WTC11 (cell line): ENCODE data around the gene KIAA0930. TPM values are rescaled to one million over a fixed set of nuclear protein-coding genes. Genes with fewer than 3 reads are reported as not detected.

Source experiments
- ATAC-seq: fragments of 200-7000 bp; cut with Tn5 transposase; 2 replicates; pipeline ENCODE4 v1.10.0; 2021; ENCODE audit warnings: mild to moderate bottlenecking, moderate library complexity
- CTCF ChIA-PET: fragments of 300-600 bp; sonication (Branson Sonifier 250); formaldehyde crosslinking; loops from one replicate; lab custom pipeline; 2021; ENCODE audit warnings: antibody characterized with exemption; lab: Charles Lee
- POLR2A ChIA-PET: fragments of 350-600 bp; sonication (Branson Sonifier 250); formaldehyde crosslinking; loops from one replicate; lab custom pipeline; 2021; ENCODE audit warnings: antibody characterized with exemption; lab: Charles Lee
- DNase-seq: peaks from one replicate; pipeline ENCODE4 v3.0.0; 2021; ENCODE audit warnings: low spot score
- H3K27ac Mint-ChIP-seq: 2 replicates; pipeline ENCODE4 v1.8.0; 2021; ENCODE audit warnings: mixed read lengths
- H3K27me3 Mint-ChIP-seq: 2 replicates; pipeline ENCODE4 v1.8.0; 2021; ENCODE audit warnings: low read depth, mild to moderate bottlenecking, moderate library complexity, mixed read lengths
- H3K36me3 Mint-ChIP-seq: 2 replicates; pipeline ENCODE4 v1.8.0; 2021; ENCODE audit warnings: mixed read lengths
- H3K4me1 Mint-ChIP-seq: 2 replicates; pipeline ENCODE4 v1.8.0; 2022; ENCODE audit warnings: mixed read lengths
- H3K4me3 Mint-ChIP-seq: 2 replicates; pipeline ENCODE4 v1.8.0; 2021; ENCODE audit warnings: mild to moderate bottlenecking, moderate library complexity, mixed read lengths
- H3K9me3 Mint-ChIP-seq: 2 replicates; pipeline ENCODE4 v1.8.0; 2021; ENCODE audit warnings: mixed read lengths
- ATF1 ChIP-seq: sonication (generic); formaldehyde crosslinking; IDR thresholded peaks from 2 replicates; pipeline ENCODE4 v1.8.1; 2023; ENCODE audit warnings: mild to moderate bottlenecking, moderate library complexity, missing genetic modification reagents
- CREB1 ChIP-seq: sonication (generic); formaldehyde crosslinking; IDR thresholded peaks from 2 replicates; pipeline ENCODE4 v1.8.0; 2023; ENCODE audit warnings: mild to moderate bottlenecking, missing genetic modification reagents
- ERG ChIP-seq: fragments of 250-450 bp; sonication (Bioruptor Pico); IDR thresholded peaks from 2 replicates; pipeline ENCODE4 v1.8.0; 2021; ENCODE audit warnings: mild to moderate bottlenecking
- GTF2I ChIP-seq: fragments of 250-450 bp; sonication (Bioruptor Pico); conservative IDR thresholded peaks from 2 replicates; pipeline ENCODE4 v1.4.0; 2021; ENCODE audit warnings: mild to moderate bottlenecking
- JUN ChIP-seq: sonication (generic); formaldehyde crosslinking; IDR thresholded peaks from 2 replicates; pipeline ENCODE4 v1.8.0; 2023; ENCODE audit warnings: mild to moderate bottlenecking, missing genetic modification reagents
- KAT7 ChIP-seq: sonication (generic); formaldehyde crosslinking; IDR thresholded peaks from 2 replicates; pipeline ENCODE4 v1.8.1; 2023; ENCODE audit warnings: missing genetic modification reagents, mild to moderate bottlenecking, borderline replicate concordance
- NR3C1 ChIP-seq: sonication (generic); formaldehyde crosslinking; conservative IDR thresholded peaks from 2 replicates; pipeline ENCODE4 v1.8.1; 2023; ENCODE audit warnings: low read depth, mild to moderate bottlenecking, missing genetic modification reagents
- OVOL2 ChIP-seq: fragments of 250-450 bp; sonication (Bioruptor Pico); IDR thresholded peaks from 2 replicates; pipeline ENCODE4 v1.9.0; 2021; ENCODE audit warnings: mild to moderate bottlenecking, borderline replicate concordance
- ZBTB43 ChIP-seq: sonication (generic); formaldehyde crosslinking; IDR thresholded peaks from 2 replicates; pipeline ENCODE4 v1.8.1; 2023; ENCODE audit warnings: mild to moderate bottlenecking, missing genetic modification reagents
- total RNA-seq: library from RNA; stranded (reverse); gene quantifications from 3 replicates; pipeline ENCODE4 v1.2.3, GENCODE V29; 2021
- TF ChIP-seq, protein P1 (sequence below): sonication (generic); formaldehyde crosslinking; conservative IDR thresholded peaks from 2 replicates; pipeline ENCODE4 v1.8.1; 2023; ENCODE audit warnings: mild to moderate bottlenecking, low read depth, missing genetic modification reagents, moderate library complexity
- TF ChIP-seq, protein P2 (sequence below): fragments of 250-450 bp; sonication (Bioruptor Pico); IDR thresholded peaks from 2 replicates; pipeline ENCODE4 v1.9.0; 2021; ENCODE audit warnings: mild to moderate bottlenecking

KIAA0930 gene
- total RNA-seq, 1 experiment from 2014 or later: 62.1 TPM

DNA sequence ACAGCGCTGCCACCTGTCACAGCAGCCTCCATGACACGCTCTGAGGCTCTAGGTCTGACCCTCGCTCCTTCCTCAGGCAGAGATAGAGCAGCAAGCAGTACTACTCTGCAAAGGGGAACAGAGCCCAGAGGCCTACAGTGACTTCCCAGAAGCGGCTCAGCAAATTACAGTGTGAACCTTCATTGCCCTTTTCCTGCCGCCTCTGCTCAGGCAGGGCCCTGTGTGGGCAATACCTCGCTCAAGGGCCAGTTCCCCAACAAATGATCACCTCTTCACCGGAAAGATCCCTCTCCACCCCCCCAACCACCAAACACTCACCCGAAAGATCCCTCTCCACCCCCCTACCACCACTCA, 12.3 kb downstream of the KIAA0930 start:
- TF ChIP-seq KAT7 (no peak), JUN (no peak), ATF1 (CRISPR knock-in tag) (no peak), GTF2I (CRISPR knock-in tag) (no peak)
- TF ChIP-seq, protein P1, sequence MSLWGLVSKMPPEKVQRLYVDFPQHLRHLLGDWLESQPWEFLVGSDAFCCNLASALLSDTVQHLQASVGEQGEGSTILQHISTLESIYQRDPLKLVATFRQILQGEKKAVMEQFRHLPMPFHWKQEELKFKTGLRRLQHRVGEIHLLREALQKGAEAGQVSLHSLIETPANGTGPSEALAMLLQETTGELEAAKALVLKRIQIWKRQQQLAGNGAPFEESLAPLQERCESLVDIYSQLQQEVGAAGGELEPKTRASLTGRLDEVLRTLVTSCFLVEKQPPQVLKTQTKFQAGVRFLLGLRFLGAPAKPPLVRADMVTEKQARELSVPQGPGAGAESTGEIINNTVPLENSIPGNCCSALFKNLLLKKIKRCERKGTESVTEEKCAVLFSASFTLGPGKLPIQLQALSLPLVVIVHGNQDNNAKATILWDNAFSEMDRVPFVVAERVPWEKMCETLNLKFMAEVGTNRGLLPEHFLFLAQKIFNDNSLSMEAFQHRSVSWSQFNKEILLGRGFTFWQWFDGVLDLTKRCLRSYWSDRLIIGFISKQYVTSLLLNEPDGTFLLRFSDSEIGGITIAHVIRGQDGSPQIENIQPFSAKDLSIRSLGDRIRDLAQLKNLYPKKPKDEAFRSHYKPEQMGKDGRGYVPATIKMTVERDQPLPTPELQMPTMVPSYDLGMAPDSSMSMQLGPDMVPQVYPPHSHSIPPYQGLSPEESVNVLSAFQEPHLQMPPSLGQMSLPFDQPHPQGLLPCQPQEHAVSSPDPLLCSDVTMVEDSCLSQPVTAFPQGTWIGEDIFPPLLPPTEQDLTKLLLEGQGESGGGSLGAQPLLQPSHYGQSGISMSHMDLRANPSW (CRISPR knock-in tag): no peak
- ChIA-PET CTCF (no interaction called here), POLR2A (no interaction called here)
- H3K4me1 Mint-ChIP-seq: peaks cover 29% of the 10 kb centered on the region
- DNase-seq (no peak), ATAC-seq (no peak)
- no peaks in the 10 kb centered on the region for H3K27me3 Mint-ChIP-seq
- no peak overlapping the region for H3K4me3 Mint-ChIP-seq
- H3K9me3 Mint-ChIP-seq: no peaks in the 10 kb centered on the region
- no peaks in the 10 kb centered on the region for H3K36me3 Mint-ChIP-seq
- H3K27ac Mint-ChIP-seq: no peak overlapping the region

- Mint-ChIP-seq H3K27ac (no peak overlapping the region), H3K36me3 (no peaks in the 10 kb centered on the region), H3K4me1 (peaks cover 29% of the 10 kb centered on the region), H3K4me3 (no peak overlapping the region)
- POLR2A ChIA-PET: no interaction called here
- no peak; the same call in 1 of the 2 replicates for ATAC-seq
- TF ChIP-seq GTF2I (CRISPR knock-in tag) (no peak), ZBTB43 (no peak)
- TF ChIP-seq, all 79 proteins: peak for 0
- H3K27me3 Mint-ChIP-seq: no peaks in the 10 kb centered on the region
- DNase-seq: no peak
- H3K9me3 Mint-ChIP-seq: no peaks in the 10 kb centered on the region
- CTCF ChIA-PET: interaction anchor here (1.0 to 1.4 kb wide), 2 partner anchors 18 to 19 kb away, joined by 4 read pairs; no protein-coding TSS in a partner anchor
Observed at GRCh38 chr22:45227645-45228400, 12.9 kb downstream of the KIAA0930 start.

DNA sequence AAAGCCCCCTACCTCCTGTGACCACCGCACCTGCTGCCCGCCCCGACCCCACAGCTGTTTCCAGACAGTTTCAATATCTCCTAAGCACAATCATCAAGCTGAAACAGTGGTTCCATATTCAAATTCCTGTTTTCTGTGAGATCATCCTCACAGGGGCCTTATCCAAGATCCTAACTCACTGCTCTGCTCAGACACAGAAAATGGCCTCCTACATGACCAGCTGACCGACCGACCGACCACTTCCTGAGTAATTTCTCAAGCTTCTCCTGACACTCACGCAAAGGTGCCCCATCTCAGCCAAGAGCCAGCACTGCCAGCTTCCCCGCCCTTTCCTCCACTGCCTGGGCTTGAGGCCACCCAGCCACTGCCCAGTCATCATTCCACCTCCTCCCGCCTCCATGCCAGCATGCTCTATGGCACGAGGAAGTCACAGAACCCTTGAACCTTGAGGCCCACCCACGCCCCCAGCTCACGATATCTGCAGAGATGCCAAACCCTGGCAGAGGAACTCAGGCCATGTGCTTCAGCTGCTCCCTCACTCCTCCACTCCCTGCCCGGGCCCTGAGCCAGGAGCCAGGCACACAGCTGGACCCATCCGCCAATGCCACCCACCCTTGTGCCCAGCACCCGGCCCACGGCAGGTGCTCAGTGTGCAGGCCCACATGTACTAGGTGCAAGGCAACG, 14.0 kb downstream of the KIAA0930 start:
- ChIA-PET CTCF (interaction anchor here (1.0 to 1.4 kb wide), 2 partner anchors 17 to 34 kb away, joined by 3 to 4 read pairs; no protein-coding TSS in a partner anchor), POLR2A (no interaction called here)
- TF ChIP-seq CREB1 (CRISPR knock-in tag) (no peak), ATF1 (CRISPR knock-in tag) (no peak), ERG (CRISPR knock-in tag) (no peak), NR3C1 (no peak), OVOL2 (CRISPR knock-in tag) (no peak)
- TF ChIP-seq, protein P2, sequence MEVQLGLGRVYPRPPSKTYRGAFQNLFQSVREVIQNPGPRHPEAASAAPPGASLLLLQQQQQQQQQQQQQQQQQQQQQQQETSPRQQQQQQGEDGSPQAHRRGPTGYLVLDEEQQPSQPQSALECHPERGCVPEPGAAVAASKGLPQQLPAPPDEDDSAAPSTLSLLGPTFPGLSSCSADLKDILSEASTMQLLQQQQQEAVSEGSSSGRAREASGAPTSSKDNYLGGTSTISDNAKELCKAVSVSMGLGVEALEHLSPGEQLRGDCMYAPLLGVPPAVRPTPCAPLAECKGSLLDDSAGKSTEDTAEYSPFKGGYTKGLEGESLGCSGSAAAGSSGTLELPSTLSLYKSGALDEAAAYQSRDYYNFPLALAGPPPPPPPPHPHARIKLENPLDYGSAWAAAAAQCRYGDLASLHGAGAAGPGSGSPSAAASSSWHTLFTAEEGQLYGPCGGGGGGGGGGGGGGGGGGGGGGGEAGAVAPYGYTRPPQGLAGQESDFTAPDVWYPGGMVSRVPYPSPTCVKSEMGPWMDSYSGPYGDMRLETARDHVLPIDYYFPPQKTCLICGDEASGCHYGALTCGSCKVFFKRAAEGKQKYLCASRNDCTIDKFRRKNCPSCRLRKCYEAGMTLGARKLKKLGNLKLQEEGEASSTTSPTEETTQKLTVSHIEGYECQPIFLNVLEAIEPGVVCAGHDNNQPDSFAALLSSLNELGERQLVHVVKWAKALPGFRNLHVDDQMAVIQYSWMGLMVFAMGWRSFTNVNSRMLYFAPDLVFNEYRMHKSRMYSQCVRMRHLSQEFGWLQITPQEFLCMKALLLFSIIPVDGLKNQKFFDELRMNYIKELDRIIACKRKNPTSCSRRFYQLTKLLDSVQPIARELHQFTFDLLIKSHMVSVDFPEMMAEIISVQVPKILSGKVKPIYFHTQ (CRISPR knock-in tag): no peak
- Mint-ChIP-seq H3K4me3 (no peak overlapping the region), H3K36me3 (no peaks in the 10 kb centered on the region), H3K27me3 (no peaks in the 10 kb centered on the region), H3K4me1 (peaks cover 29% of the 10 kb centered on the region), H3K27ac (peak overlapping the region; percentile 29), H3K9me3 (no peaks in the 10 kb centered on the region)
- DNase-seq (no peak), ATAC-seq (no peak)
